Ovary (tissue), 9 donors: Measurements from ENCODE around the gene STX5. TPM values are rescaled to one million over a fixed set of nuclear protein-coding genes. Genes with fewer than 3 reads are reported as not detected.

Source experiments
- DNase-seq, 5 donors: peaks; one replicate each; pipeline ENCODE4 v3.0.0-alpha.2; 2019 to 2020
- H3K27ac ChIP-seq, 2 donors: fragments of 200-600 bp; one replicate each; pipeline versions ENCODE4 v1.5.1 to v1.8.0; 2019 to 2022
- H3K27me3 ChIP-seq: fragments of 200-600 bp; one replicate; pipeline ENCODE4 v1.8.0; 2022
- H3K36me3 ChIP-seq: fragments of 200-600 bp; sonication (generic); one replicate; pipeline ENCODE4 v1.5.1; 2019
- H3K4me1 ChIP-seq: one replicate; pipeline ENCODE4 v1.8.1; 2013; ENCODE audit warnings: mild to moderate bottlenecking, moderate library complexity; ENCODE audit not compliant: insufficient read depth
- H3K4me3 ChIP-seq: fragments of 200-600 bp; sonication (generic); one replicate; pipeline ENCODE4 v1.5.1; 2017
- H3K9me3 ChIP-seq, 2 donors: fragments of 200-600 bp in 1 of 2; sonication (generic) in 1 of 2; one replicate each; pipeline versions ENCODE4 v1.5.1 to v1.8.1; 2013 to 2019; ENCODE audit warnings: mild to moderate bottlenecking in 1 of 2, moderate library complexity in 1 of 2
- EP300 ChIP-seq: sonication (generic); formaldehyde crosslinking; IDR thresholded peaks from one replicate; pipeline ENCODE4 v1.6.1; 2017; ENCODE audit warnings: antibody characterized with exemption
- POLR2A ChIP-seq: fragments of 450-650 bp; IDR thresholded peaks from one replicate; pipeline ENCODE4 v1.6.1; 2017; ENCODE audit warnings: antibody characterized with exemption, mild to moderate bottlenecking, moderate library complexity
- WGBS, 3 donors: extraction: QIAGEN DNeasy Blood & Tissue Kit in 1 of 3; methylation state at CpG; one replicate each; pipeline versions ENCODE4 v1.1.5 to v1.1.7; 2013 to 2017; 5-methylcytosine and 5-hydroxymethylcytosine counted together
- intact Hi-C, 4 donors: fragments of 100-400 bp; cut with DNase I; formaldehyde crosslinking; loops; one replicate each; pipeline versions ENCODE4 v1.11.0 to v1.15.1; 2022 to 2023
- polyA plus RNA-seq, 2 donors: library from polyadenylated mRNA; stranded (reverse); fragments of 200-250 nt in 1 of 2; fragments of 350-450 nt in 1 of 2; fragmentation: Illumina TruSeq in 1 of 2; extraction: RNeasy Lipid Tissue Mini Kit (QIAGEN cat#74804) in 1 of 2; gene quantifications; one replicate each; pipeline ENCODE4 v1.2.3, GENCODE V29; 2013 to 2014
- total RNA-seq, 7 donors: library from RNA; depleted of rRNA in 2 of 7; stranded (reverse); fragments of >200 nt in 2 of 7; fragmentation: NEBNext Ultra II Directional in 3 of 7; extraction: Animal tissue kit (Norgen Biotek cat#: 25700) in 3 of 7; gene quantifications; one replicate each; pipeline versions ENCODE4 v1.1.0 to v1.2.4, GENCODE V29; 2016 to 2023
- TF ChIP-seq, protein P1 (sequence below), 3 donors: fragments of 450-650 bp in 2 of 3; fragments of 200-600 bp in 1 of 3; IDR thresholded peaks; one replicate each; pipeline versions ENCODE4 v1.5.1 to v1.8.0; 2016 to 2022; ENCODE audit warnings: antibody characterized with exemption in 3 of 3, mild to moderate bottlenecking in 1 of 3
- donor health status: DM: no; HTN: no; CAD: no; lungs with moderate emphysema.
- donor health status: DM: no; HTN: no; CAD: no.
- donor health status: Bipolar disorder and iron deficiency.
- donor health status: DM: yes; HTN: yes; CAD: no.
- donor health status: DM: no; HTN: no; CAD: no.
- donor health status: DM: yes; HTN: yes; CAD: no.

STX5 gene
- total and polyA plus RNA-seq, 9 donors = 33.2 to 60.7 (median 49.1) TPM

DNA sequence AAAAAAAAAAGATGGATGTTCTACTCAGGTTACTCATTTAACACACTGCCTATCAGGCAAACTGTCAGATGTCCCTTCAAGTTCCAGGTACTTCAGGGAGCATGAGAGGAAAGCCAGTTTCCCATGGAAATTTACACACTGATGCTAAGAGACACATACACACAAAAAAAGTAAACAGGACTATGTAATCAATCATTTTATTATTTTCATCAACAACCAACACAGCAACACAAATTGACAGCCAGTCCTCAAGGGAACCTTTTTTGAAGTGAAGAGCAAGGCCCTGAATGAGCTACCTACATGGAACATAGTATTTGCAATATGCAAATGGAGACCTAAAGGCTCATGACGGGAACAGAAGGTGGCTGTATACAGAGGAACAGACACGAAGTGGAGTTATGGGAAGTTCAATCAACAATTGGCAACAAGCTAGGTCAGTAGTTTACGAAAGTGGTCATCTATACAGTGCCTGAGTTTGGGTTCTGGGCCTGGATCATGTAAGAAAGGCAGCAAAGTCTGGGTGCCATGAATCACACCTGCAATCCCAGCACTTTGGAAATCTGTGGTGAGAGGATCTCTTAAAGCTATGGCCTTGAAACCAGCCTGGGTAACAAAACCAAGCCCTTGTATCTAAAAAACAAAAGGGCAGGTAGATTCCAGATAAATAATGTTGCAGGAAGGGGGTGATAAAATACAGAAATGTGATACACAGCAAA, 20.1 kb upstream of the STX5 start:
- intact Hi-C loops = loop anchor here in 1 of 4 donors (10.0 kb wide), 1 partner anchor 457 kb away; no protein-coding TSS in a partner anchor
- TF ChIP-seq EP300 (no peak), POLR2A (no peak)
- TF ChIP-seq, protein P1, sequence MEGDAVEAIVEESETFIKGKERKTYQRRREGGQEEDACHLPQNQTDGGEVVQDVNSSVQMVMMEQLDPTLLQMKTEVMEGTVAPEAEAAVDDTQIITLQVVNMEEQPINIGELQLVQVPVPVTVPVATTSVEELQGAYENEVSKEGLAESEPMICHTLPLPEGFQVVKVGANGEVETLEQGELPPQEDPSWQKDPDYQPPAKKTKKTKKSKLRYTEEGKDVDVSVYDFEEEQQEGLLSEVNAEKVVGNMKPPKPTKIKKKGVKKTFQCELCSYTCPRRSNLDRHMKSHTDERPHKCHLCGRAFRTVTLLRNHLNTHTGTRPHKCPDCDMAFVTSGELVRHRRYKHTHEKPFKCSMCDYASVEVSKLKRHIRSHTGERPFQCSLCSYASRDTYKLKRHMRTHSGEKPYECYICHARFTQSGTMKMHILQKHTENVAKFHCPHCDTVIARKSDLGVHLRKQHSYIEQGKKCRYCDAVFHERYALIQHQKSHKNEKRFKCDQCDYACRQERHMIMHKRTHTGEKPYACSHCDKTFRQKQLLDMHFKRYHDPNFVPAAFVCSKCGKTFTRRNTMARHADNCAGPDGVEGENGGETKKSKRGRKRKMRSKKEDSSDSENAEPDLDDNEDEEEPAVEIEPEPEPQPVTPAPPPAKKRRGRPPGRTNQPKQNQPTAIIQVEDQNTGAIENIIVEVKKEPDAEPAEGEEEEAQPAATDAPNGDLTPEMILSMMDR (IDR thresholded peaks at IDR 0.05) = no peak
- H3K27ac ChIP-seq = no peak overlapping the region
- no peak for DNase-seq
- peaks cover 6% of the 10 kb centered on the region for H3K4me1 ChIP-seq
- H3K27me3 ChIP-seq = no peaks in the 10 kb centered on the region
- no peaks in the 10 kb centered on the region for H3K36me3 ChIP-seq
- 28 to 61% (median 32%) methylated on average over 3 of the region's 3 CpGs for WGBS, 3 donors
- no peak overlapping the region for H3K4me3 ChIP-seq
- H3K9me3 ChIP-seq = no peaks in the 10 kb centered on the region

DNA sequence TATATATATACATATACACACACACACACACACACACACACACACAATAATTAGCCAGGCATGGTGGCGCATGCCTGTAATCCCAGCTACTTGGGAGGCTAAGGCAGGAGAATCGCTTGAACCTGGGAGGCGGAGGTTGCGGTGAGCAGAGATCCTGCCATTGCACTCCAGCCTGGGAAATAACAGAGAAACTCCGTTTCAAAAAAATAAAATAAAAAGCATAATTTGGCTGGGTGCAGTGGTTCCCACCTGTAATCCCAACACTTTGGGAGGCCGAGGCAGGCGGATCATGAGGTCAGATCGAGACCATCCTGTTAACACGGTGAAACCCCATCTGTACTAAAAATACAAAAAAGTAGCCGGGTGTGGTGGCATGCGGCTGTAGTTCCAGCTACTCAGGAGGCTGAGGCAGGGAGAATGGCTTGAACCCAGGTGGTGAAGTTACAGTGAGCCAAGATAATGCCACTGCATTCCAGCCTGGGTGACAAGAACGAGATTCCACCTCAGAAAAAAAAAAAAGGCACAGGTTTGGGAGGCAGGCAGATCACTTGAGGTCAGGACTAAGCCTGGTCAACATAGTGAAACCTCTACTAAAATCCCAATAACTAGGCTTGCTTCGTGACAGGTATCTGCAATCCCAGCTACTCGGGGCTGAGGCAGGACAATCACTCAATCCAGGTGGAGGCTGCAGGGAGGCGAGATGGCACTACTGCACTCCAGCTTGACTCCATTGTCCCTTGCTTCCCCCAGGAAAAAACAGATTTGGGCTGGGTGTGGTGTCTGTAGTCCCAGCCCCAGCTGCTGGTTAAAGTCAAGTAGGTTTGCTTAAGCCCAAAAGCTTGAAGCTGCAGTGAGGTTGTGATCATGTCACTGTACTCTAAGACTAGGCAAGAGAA, 19.3 kb upstream of the STX5 start:
- peaks cover 6% of the 10 kb centered on the region for H3K4me1 ChIP-seq

DNA sequence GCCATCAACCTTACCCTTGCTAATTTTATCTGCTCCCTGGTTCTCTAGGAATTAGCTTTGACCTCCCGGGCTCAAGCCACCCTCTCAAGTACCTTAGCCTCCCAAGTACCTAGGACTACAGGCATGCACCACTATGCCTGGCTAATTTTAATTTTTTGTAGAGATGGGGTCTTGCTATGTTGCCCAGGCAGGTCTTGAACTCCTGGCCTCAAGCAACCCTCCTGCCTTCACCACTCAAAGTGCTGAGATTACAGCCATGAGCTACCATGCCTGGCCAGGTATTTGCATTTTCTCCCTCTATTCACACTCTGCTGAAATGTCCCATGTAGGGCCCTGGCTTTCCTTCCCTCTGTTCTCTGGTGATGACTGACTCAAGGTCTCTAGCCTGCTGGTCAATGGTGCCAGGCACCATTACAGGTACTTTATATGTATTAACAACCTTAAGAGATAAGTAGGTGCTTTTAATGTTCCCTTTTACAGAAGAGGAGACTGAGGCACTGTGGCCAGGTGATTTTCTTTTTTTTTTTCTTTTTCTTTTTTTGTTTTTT, 16.0 kb upstream of the STX5 start:
- 81 to 91% (median 91%) methylated on average over 1 of the region's 1 CpG for WGBS, 3 donors
- no peak for DNase-seq
- Histone ChIP-seq H3K4me1 (no peaks in the 10 kb centered on the region), H3K4me3 (no peak overlapping the region), H3K27ac (no peak overlapping the region), H3K9me3 (no peaks in the 10 kb centered on the region), H3K36me3 (no peaks in the 10 kb centered on the region), H3K27me3 (no peaks in the 10 kb centered on the region)
- TF ChIP-seq EP300 (no peak), POLR2A (no peak)
- TF ChIP-seq, protein P1 (IDR thresholded peaks at IDR 0.05) = no peak
- intact Hi-C loops = no loop called here

More for the DNA sequence above, 19.3 kb upstream of the STX5 start:
- TF ChIP-seq EP300 (no peak), POLR2A (no peak)
- TF ChIP-seq, protein P1 (IDR thresholded peaks at IDR 0.05) = no peak
- no peak for DNase-seq
- intact Hi-C loops = loop anchor here in 1 of 4 donors (10.0 kb wide), 1 partner anchor 456 kb away; no protein-coding TSS in a partner anchor
- Histone ChIP-seq H3K36me3 (no peaks in the 10 kb centered on the region), H3K9me3 (no peaks in the 10 kb centered on the region), H3K27me3 (no peaks in the 10 kb centered on the region), H3K27ac (no peak overlapping the region), H3K4me3 (no peak overlapping the region)
- WGBS, 3 donors = 51 to 58% (median 52%) methylated on average over 15 of the region's 15 CpGs

DNA sequence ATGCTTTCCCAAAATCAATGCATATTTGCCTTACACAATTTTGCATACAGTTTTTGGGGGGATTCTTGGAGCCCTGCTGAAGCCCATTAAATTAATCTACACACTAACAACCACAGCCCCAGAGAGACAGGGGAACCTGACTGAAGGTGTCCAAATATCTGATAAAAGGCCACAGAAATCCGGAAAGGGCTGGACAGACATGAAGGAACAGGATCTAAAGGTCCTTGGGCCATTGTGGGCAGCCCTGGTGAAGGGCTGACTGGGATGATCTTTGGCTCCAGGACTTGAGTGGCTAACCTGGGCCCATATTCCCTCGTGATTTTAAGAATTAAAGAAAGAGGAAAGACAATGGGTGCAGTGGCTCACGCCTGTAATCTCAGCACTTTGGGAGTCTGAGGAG, 14.3 kb upstream of the STX5 start:
- Histone ChIP-seq H3K4me3 (no peak overlapping the region), H3K27me3 (no peaks in the 10 kb centered on the region), H3K27ac (no peak overlapping the region), H3K36me3 (no peaks in the 10 kb centered on the region), H3K9me3 (no peaks in the 10 kb centered on the region), H3K4me1 (no peaks in the 10 kb centered on the region)
- intact Hi-C loops = no loop called here
- no peak for DNase-seq
- WGBS, 3 donors = 85 to 94% (median 91%) methylated on average over 3 of the region's 3 CpGs
- TF ChIP-seq POLR2A = no peak
- TF ChIP-seq, protein P1 (IDR thresholded peaks at IDR 0.05) = no peak
- no peak for TF ChIP-seq EP300
